HEK293 (cell line): ENCODE results near the gene CBX2.
A peak's percentile ranks its signal among the peaks of the same experiment; 100 is the strongest.

Experiments
- CTCF ChIA-PET: fragments of 350-600 bp; formaldehyde crosslinking; extraction: SDS; loops from one replicate; lab custom pipeline; 2021; ENCODE audit warnings: antibody characterized with exemption; lab: Yijun Ruan, JAX
- POLR2A ChIA-PET: fragments of 300-600 bp; formaldehyde crosslinking; extraction: SDS; loops from one replicate; lab custom pipeline; 2020; ENCODE audit warnings: antibody characterized with exemption, inconsistent platforms; lab: Yijun Ruan, JAX
- H3K27ac ChIP-seq: fragments of 200-500 bp; sonication (Bioruptor generic); 2 replicates; pipeline ENCODE4 v1.5.1; 2014; ENCODE audit warnings: low read depth, low read length, control low read depth, inconsistent platforms; ENCODE audit errors: extremely low read depth
- H3K36me3 ChIP-seq, 2 experiments: fragments of 200-500 bp in 1 of 2; sonication (Bioruptor generic) in 1 of 2; 1 replicate in 1 of 2; 2 replicates in 1 of 2; pipeline ENCODE4 v1.5.1; 2014 to 2017; ENCODE audit warnings: inconsistent platforms in 2 of 2, low read length in 2 of 2; ENCODE audit not compliant: control insufficient read depth in 2 of 2, insufficient read depth in 1 of 2
- H3K4me1 ChIP-seq: fragments of 200-500 bp; sonication (Bioruptor generic); 2 replicates; pipeline ENCODE4 v1.5.1; 2014; ENCODE audit warnings: mild to moderate bottlenecking, low read length, inconsistent platforms; ENCODE audit not compliant: control insufficient read depth, insufficient read depth
- H3K4me3 ChIP-seq: 2 replicates; pipeline ENCODE4 v1.5.1; 2011; ENCODE audit warnings: low read depth, mild to moderate bottlenecking, control low read depth, low read length, moderate library complexity
- H3K9me3 ChIP-seq: fragments of 200-500 bp; sonication (Bioruptor generic); 2 replicates; pipeline ENCODE4 v1.5.1; 2014; ENCODE audit warnings: low read depth, low read length, inconsistent platforms; ENCODE audit not compliant: control insufficient read depth, insufficient read depth
- ATF2 ChIP-seq: fragments of 450-650 bp; formaldehyde crosslinking; IDR thresholded peaks from 2 replicates; pipeline ENCODE4 v1.5.1; 2016; ENCODE audit warnings: missing biosample characterization, missing genetic modification characterization, low read depth
- BCL6B ChIP-seq: fragments of 450-650 bp; formaldehyde crosslinking; IDR thresholded peaks from 2 replicates; pipeline ENCODE4 v1.5.1; 2017; ENCODE audit warnings: missing biosample characterization, missing genetic modification characterization
- GLI2 ChIP-seq: fragments of 450-650 bp; formaldehyde crosslinking; IDR thresholded peaks from 2 replicates; pipeline ENCODE4; 2017; ENCODE audit warnings: missing biosample characterization, missing genetic modification characterization, low read depth, borderline replicate concordance
- KLF16 ChIP-seq: fragments of 450-650 bp; formaldehyde crosslinking; IDR thresholded peaks from 2 replicates; pipeline ENCODE4 v1.5.1; 2017; ENCODE audit warnings: missing biosample characterization, missing genetic modification characterization
- KLF7 ChIP-seq: fragments of 450-650 bp; formaldehyde crosslinking; IDR thresholded peaks from 2 replicates; pipeline ENCODE4 v1.5.1; 2016; ENCODE audit warnings: missing biosample characterization, missing genetic modification characterization, borderline replicate concordance
- KLF9 ChIP-seq: fragments of 450-650 bp; formaldehyde crosslinking; IDR thresholded peaks from 2 replicates; pipeline ENCODE4 v1.5.1; 2016; ENCODE audit warnings: missing biosample characterization, missing genetic modification characterization, low read depth
- MEIS1 ChIP-seq: sonication (generic); formaldehyde crosslinking; IDR thresholded peaks from 2 replicates; pipeline ENCODE4 v1.8.1; 2022; ENCODE audit warnings: missing genetic modification reagents, mild to moderate bottlenecking, borderline replicate concordance
- PRDM1 ChIP-seq: fragments of 450-650 bp; formaldehyde crosslinking; IDR thresholded peaks from 2 replicates; pipeline ENCODE4; 2016; ENCODE audit warnings: missing biosample characterization, missing genetic modification characterization
- PRDM4 ChIP-seq: fragments of 450-650 bp; formaldehyde crosslinking; IDR thresholded peaks from 2 replicates; pipeline ENCODE4 v1.5.1; 2017; ENCODE audit warnings: missing biosample characterization, missing genetic modification characterization
- SP2 ChIP-seq: fragments of 450-650 bp; formaldehyde crosslinking; IDR thresholded peaks from 2 replicates; pipeline ENCODE4 v1.5.1; 2016; ENCODE audit warnings: missing biosample characterization, missing genetic modification characterization
- TRIM28 ChIP-seq: IDR thresholded peaks from 2 replicates; pipeline ENCODE4 v1.6.1; 2011; ENCODE audit warnings: low read length, control low read depth, borderline replicate concordance
- ZBTB7A ChIP-seq: fragments of 450-650 bp; formaldehyde crosslinking; IDR thresholded peaks from 2 replicates; pipeline ENCODE4 v1.5.1; 2016; ENCODE audit warnings: low read depth, missing biosample characterization, missing genetic modification characterization
- ZNF10 ChIP-seq: fragments of 450-650 bp; formaldehyde crosslinking; IDR thresholded peaks from 2 replicates; pipeline ENCODE4 v1.5.1; 2017; ENCODE audit warnings: missing biosample characterization, missing genetic modification characterization
- ZNF280C ChIP-seq: fragments of 450-650 bp; formaldehyde crosslinking; IDR thresholded peaks from 2 replicates; pipeline ENCODE4 v1.5.1; 2016; ENCODE audit warnings: missing biosample characterization, missing genetic modification characterization
- ZNF302 ChIP-seq: fragments of 450-650 bp; formaldehyde crosslinking; IDR thresholded peaks from 2 replicates; pipeline ENCODE4 v1.5.1; 2016; ENCODE audit warnings: missing biosample characterization, missing genetic modification characterization, low read depth
- ZNF449 ChIP-seq: fragments of 450-650 bp; formaldehyde crosslinking; IDR thresholded peaks from 2 replicates; pipeline ENCODE4 v1.5.1; 2017; ENCODE audit warnings: missing biosample characterization, mild to moderate bottlenecking, missing genetic modification characterization, moderate library complexity
- ZNF513 ChIP-seq: fragments of 450-650 bp; IDR thresholded peaks from 2 replicates; pipeline ENCODE4 v1.5.1; 2018; ENCODE audit warnings: missing biosample characterization, missing genetic modification characterization
- ZNF561 ChIP-seq: fragments of 450-650 bp; IDR thresholded peaks from 2 replicates; pipeline ENCODE4 v1.5.1; 2018; ENCODE audit warnings: missing biosample characterization, missing genetic modification characterization, borderline replicate concordance
- ZNF626 ChIP-seq: fragments of 450-650 bp; sonication (Bioruptor Pico); formaldehyde crosslinking; IDR thresholded peaks from 2 replicates; pipeline ENCODE4 v1.5.1; 2018; ENCODE audit warnings: missing biosample characterization, missing genetic modification characterization, inconsistent platforms
- ZNF747 ChIP-seq: fragments of 450-650 bp; formaldehyde crosslinking; IDR thresholded peaks from 2 replicates; pipeline ENCODE4 v1.5.1; 2016; ENCODE audit warnings: missing biosample characterization, missing genetic modification characterization
- ZNF776 ChIP-seq: fragments of 450-650 bp; formaldehyde crosslinking; IDR thresholded peaks from 2 replicates; pipeline ENCODE4 v1.5.0; 2017; ENCODE audit warnings: missing biosample characterization, missing genetic modification characterization, borderline replicate concordance
- ZNF843 ChIP-seq: fragments of 450-650 bp; formaldehyde crosslinking; IDR thresholded peaks from 2 replicates; pipeline ENCODE4 v1.5.1; 2016; ENCODE audit warnings: missing biosample characterization, missing genetic modification characterization
- ZSCAN18 ChIP-seq: fragments of 450-650 bp; formaldehyde crosslinking; IDR thresholded peaks from 2 replicates; pipeline ENCODE4 v1.5.1; 2016; ENCODE audit warnings: missing biosample characterization, missing genetic modification characterization
- ZSCAN30 ChIP-seq: fragments of 450-650 bp; IDR thresholded peaks from 2 replicates; pipeline ENCODE4 v1.5.1; 2018; ENCODE audit warnings: missing biosample characterization, mild to moderate bottlenecking, missing genetic modification characterization, moderate library complexity

The CBX2 gene

GRCh38 chr17:79796763-79797491 lies 19.0 kb downstream of the CBX2 start, which contains the start of gene CBX8:
CBX8 (minus strand) TSS chr17:79797077; CDS start chr17:79796998, 79 bp downstream.
- Histone ChIP-seq H3K4me1 (peaks cover 30% of the 10 kb centered on the region), H3K9me3 (no peaks in the 10 kb centered on the region), H3K36me3 (peaks cover 0 to 15% of the 10 kb centered on the region in 2 experiments; a peak in 1 of 3 replicates), H3K4me3 (peak within 1 kb of the TSS; percentile 95), H3K27ac (peak within 1 kb of the TSS; percentile 88)
- ChIA-PET CTCF (interaction anchor here (0.5 to 1.1 kb wide), 9 partner anchors 8 to 167 kb away, joined by 3 to 4 read pairs (median 3); no protein-coding TSS in a partner anchor), POLR2A (interaction anchor here (0.6 to 3.7 kb wide), 25 partner anchors 10 to 1511 kb away, joined by 3 to 61 read pairs (median 6); partner anchors contain the start of genes CBX2, CBX4 and GAA)
- TF ChIP-seq MEIS1 (no peak), ZNF10 (tag by site-specific recombination) (peak; percentile 30; the same call in 1 of the 2 replicates), ZSCAN18 (tag by site-specific recombination) (no peak), KLF16 (tag by site-specific recombination) (peak; percentile 52), SP2 (tag by site-specific recombination) (peak; percentile 98), PRDM4 (tag by site-specific recombination) (0 out of 2 replicates have a peak, but pooled peaks have one; percentile 21), ZNF280C (tag by site-specific recombination) (no peak), ZNF747 (tag by site-specific recombination) (no peak), KLF7 (tag by site-specific recombination) (no peak), ATF2 (tag by site-specific recombination) (peak; percentile 88), ZNF776 (tag by site-specific recombination) (no peak), ZNF626 (no peak), PRDM1 (tag by site-specific recombination) (no peak), ZBTB7A (tag by site-specific recombination) (peak; percentile 54; the same call in 1 of the 2 replicates), ZSCAN30 (tag by site-specific recombination) (peak; percentile 68; the same call in 1 of the 2 replicates), GLI2 (tag by site-specific recombination) (no peak), ZNF449 (tag by site-specific recombination) (no peak), ZNF302 (tag by site-specific recombination) (no peak), TRIM28 (no peak), ZNF561 (tag by site-specific recombination) (peak; percentile 71; the same call in 1 of the 2 replicates), ZNF843 (tag by site-specific recombination) (peak; percentile 39; the same call in 1 of the 2 replicates), BCL6B (no peak), KLF9 (tag by site-specific recombination) (peak; percentile 93), ZNF513 (tag by site-specific recombination) (no peak)
